ENCODE data around the gene RPL36A.
A peak's percentile ranks its signal among the peaks of the same experiment; 100 is the strongest.

DNA sequence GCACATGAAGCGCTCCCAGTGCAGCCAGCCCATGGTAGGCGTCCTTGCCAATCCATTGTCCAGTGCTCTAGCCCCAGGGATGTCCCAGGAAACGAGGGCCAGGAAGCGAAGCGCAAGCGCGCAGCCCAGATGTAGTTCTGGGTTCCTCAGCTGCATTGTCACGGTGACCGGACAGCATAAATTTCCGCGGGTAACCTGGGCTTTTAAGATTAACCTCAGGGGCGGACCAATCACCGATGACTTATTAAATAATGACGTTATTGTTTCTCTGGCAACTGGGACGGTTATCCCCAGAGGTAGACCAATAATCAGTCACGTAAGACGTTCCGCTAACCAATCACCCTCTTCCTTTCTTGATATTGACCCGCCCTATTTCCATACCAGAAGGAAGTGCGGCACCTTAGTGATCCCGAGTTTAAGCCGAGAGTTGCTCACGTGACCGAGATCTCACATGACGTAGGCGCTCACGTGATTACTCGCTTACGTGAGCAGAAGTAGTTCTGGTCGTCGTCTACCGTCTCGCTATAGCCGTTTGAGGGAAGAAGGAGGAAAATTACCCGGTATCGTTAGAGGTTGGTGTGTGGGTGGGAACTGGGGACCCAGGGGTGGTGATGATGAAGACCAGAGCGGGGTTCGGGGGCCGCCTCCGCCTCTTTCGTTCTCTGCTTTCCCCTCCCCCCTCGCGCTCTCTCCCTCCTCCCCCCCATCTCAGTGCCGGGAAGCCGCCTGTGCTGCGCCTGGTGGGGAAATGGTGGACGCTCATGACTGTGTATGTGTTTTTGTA, 17.1 kb downstream of the RPL36A start, which contains the start of the genes GLA and HNRNPH2:
- TF ChIP-seq POLR2A (IDR thresholded peaks at IDR 0.05; ENCODE audit: low read length) (peak; percentile 95), GATA1 (IDR thresholded peaks at IDR 0.05; ENCODE audit: low read depth, low read length) (no peak)

All from erythroblast (primary cell).